Gastrocnemius medialis (tissue), 4 donors: ENCODE data around the gene RGSL1. TPM values are rescaled to one million over a fixed set of nuclear protein-coding genes. Genes with fewer than 3 reads are reported as not detected.
A peak's percentile ranks its signal among the peaks of the same experiment; 100 is the strongest.

Experiments
- ATAC-seq, 2 donors: fragments of 150-250 bp; one replicate each; pipeline ENCODE4 v1.9.1; 2016
- DNase-seq, 2 donors: peaks; one replicate each; pipeline ENCODE4 v3.0.0-alpha.2; 2019
- H3K27ac ChIP-seq, 4 donors: fragments of 200-600 bp; sonication (generic); 1 replicate in 1 of 4; 2 replicates in 3 of 4; pipeline ENCODE4 v1.5.1; 2016 to 2018; ENCODE audit warnings: mild to moderate bottlenecking in 2 of 4, moderate library complexity in 1 of 4
- H3K27me3 ChIP-seq, 3 donors: fragments of 200-600 bp; sonication (generic) in 2 of 3; 1 replicate in 1 of 3; 2 replicates in 2 of 3; pipeline versions ENCODE4 v1.5.1 to v1.6.0; 2016 to 2019; ENCODE audit warnings: mild to moderate bottlenecking in 1 of 3, moderate library complexity in 1 of 3
- H3K36me3 ChIP-seq, 2 donors: fragments of 200-600 bp; sonication (generic) in 1 of 2; one replicate each; pipeline ENCODE4 v1.5.1; 2017 to 2018
- H3K4me1 ChIP-seq, 2 donors: fragments of 200-600 bp; sonication (generic) in 1 of 2; one replicate each; pipeline ENCODE4 v1.5.1; 2016 to 2017; ENCODE audit warnings: mild to moderate bottlenecking in 2 of 2
- H3K4me3 ChIP-seq, 4 donors: fragments of 200-600 bp; sonication (generic) in 3 of 4; 1 replicate in 1 of 4; 2 replicates in 3 of 4; pipeline ENCODE4 v1.5.1; 2016 to 2019; ENCODE audit warnings: mild to moderate bottlenecking in 2 of 4
- H3K9me3 ChIP-seq, 3 donors: fragments of 200-600 bp; sonication (generic) in 2 of 3; 1 replicate in 1 of 3; 2 replicates in 2 of 3; pipeline ENCODE4 v1.5.1; 2016 to 2019
- CTCF ChIP-seq, 5 experiments: fragments of 450-650 bp in 3 of 5; fragments of 200-600 bp in 2 of 5; sonication (generic) in 2 of 5; IDR thresholded peaks in 4 of 5; conservative IDR thresholded peaks in 1 of 5; 1 replicate in 4 of 5; 2 replicates in 1 of 5; pipeline ENCODE4 v1.5.1; 2016 to 2019; ENCODE audit warnings: antibody characterized with exemption in 5 of 5, mild to moderate bottlenecking in 3 of 5, moderate library complexity in 3 of 5
- POLR2A ChIP-seq, 2 donors: fragments of 450-650 bp; IDR thresholded peaks; one replicate each; pipeline ENCODE4 v1.6.1; 2017; ENCODE audit warnings: antibody characterized with exemption in 2 of 2, mild to moderate bottlenecking in 2 of 2, moderate library complexity in 2 of 2
- in situ Hi-C, 4 donors: fragments of 200-750 bp; cut with MboI; loops; one replicate each; pipeline versions ENCODE4 v1.15.0 to v1.8.0; 2017; ENCODE audit warnings: low sequenced_read_pairs in 4 of 4
- intact Hi-C: fragments of 100-400 bp; cut with DNase I; formaldehyde crosslinking; loops from one replicate; pipeline ENCODE4 v1.15.1; 2023; ENCODE audit warnings: low total_unique reads
- total RNA-seq, 4 donors: library from RNA; depleted of rRNA; stranded (reverse); fragments of >200 nt; gene quantifications; one replicate each; pipeline versions ENCODE4 v1.1.0 to v1.2.3, GENCODE V29; 2016

Gene RGSL1
- total RNA-seq, 4 donors from 2014 or later, result not detected

- intact Hi-C loops (loop anchor here (1.0 to 10.0 kb wide), 5 partner anchors 11 to 1030 kb away; partner anchors contain the start of genes ARPC5 and DHX9), in situ Hi-C loops (no loop called here)
- peak within 1 kb of the TSS; percentile 52 to 68 (median 54) for H3K4me3 ChIP-seq
- peaks cover 33 to 36% of the 10 kb centered on the region in 2 donors for H3K4me1 ChIP-seq
- H3K36me3 ChIP-seq, result no peaks in the 10 kb centered on the region
- DNase-seq, result peak; percentile 86 to 90
- H3K9me3 ChIP-seq, result no peaks in the 10 kb centered on the region
- no peaks in the 10 kb centered on the region for H3K27me3 ChIP-seq
- ATAC-seq, result peak; percentile 85 to 86
- no peak for TF ChIP-seq CTCF (IDR thresholded peaks at IDR 0.05 in 4 of 5, conservative IDR thresholded peaks at IDR 0.05 in 1 of 5)
- TF ChIP-seq POLR2A (IDR thresholded peaks at IDR 0.05), result peak; percentile 70 to 92
- peak within 1 kb of the TSS; percentile 59 to 66 (median 63) for H3K27ac ChIP-seq
Measured at GRCh38 chr1:182604175-182605164, 154.5 kb downstream of the RGSL1 start, which contains the start of gene RGS16. Gene RGS16, minus strand, starts transcription at chr1:182604389. Its CDS starts 130 bp downstream, at chr1:182604259.

- ATAC-seq (no peak), DNase-seq (no peak)
- H3K27me3 ChIP-seq, result no peaks in the 10 kb centered on the region
- TF ChIP-seq POLR2A (IDR thresholded peaks at IDR 0.05) (no peak), CTCF (IDR thresholded peaks at IDR 0.05 in 4 of 5, conservative IDR thresholded peaks at IDR 0.05 in 1 of 5) (no peak)
- no peaks in the 10 kb centered on the region for H3K36me3 ChIP-seq
- intact Hi-C loops, result loop anchor here (10.0 kb wide), 2 partner anchors 463 to 1027 kb away; partner anchors contain the start of gene ARPC5
- no peaks in the 10 kb centered on the region for H3K9me3 ChIP-seq
- no peak overlapping the region for H3K27ac ChIP-seq
- in situ Hi-C loops, result no loop called here
- peaks cover 18 to 27% of the 10 kb centered on the region in 2 donors for H3K4me1 ChIP-seq
- H3K4me3 ChIP-seq, result no peak overlapping the region
Measured at GRCh38 chr1:182607566-182607965, 157.6 kb downstream of the RGSL1 start.

GRCh38 chr1:182608236-182608635 is 158.3 kb downstream of the RGSL1 start:
- ATAC-seq (no peak), DNase-seq (no peak)
- Histone ChIP-seq H3K9me3 (no peaks in the 10 kb centered on the region), H3K27ac (no peak overlapping the region), H3K4me1 (peaks cover 18 to 27% of the 10 kb centered on the region in 2 donors), H3K27me3 (no peaks in the 10 kb centered on the region), H3K4me3 (no peak overlapping the region), H3K36me3 (no peaks in the 10 kb centered on the region)
- in situ Hi-C loops, result no loop called here
- intact Hi-C loops, result loop anchor here (10.0 kb wide), 2 partner anchors 463 to 1027 kb away; partner anchors contain the start of gene ARPC5
- TF ChIP-seq CTCF (IDR thresholded peaks at IDR 0.05 in 4 of 5, conservative IDR thresholded peaks at IDR 0.05 in 1 of 5), result no peak
- TF ChIP-seq POLR2A (IDR thresholded peaks at IDR 0.05), result no peak

GRCh38 chr1:182608845-182609610 is 159.1 kb downstream of the RGSL1 start:
- in situ Hi-C loops, result no loop called here
- TF ChIP-seq POLR2A (IDR thresholded peaks at IDR 0.05), result no peak
- TF ChIP-seq CTCF (IDR thresholded peaks at IDR 0.05 in 4 of 5, conservative IDR thresholded peaks at IDR 0.05 in 1 of 5), result no peak
- H3K4me3 ChIP-seq, result no peak overlapping the region
- no peaks in the 10 kb centered on the region for H3K36me3 ChIP-seq
- peak overlapping the region in 3 of 4 donors; percentile 1 to 35 (median 17) for H3K27ac ChIP-seq
- ATAC-seq (no peak), DNase-seq (no peak)
- intact Hi-C loops, result loop anchor here (10.0 kb wide), 2 partner anchors 464 to 1026 kb away; partner anchors contain the start of gene ARPC5
- peaks cover 20 to 21% of the 10 kb centered on the region in 2 donors for H3K4me1 ChIP-seq
- no peaks in the 10 kb centered on the region for H3K9me3 ChIP-seq
- no peaks in the 10 kb centered on the region for H3K27me3 ChIP-seq

Other genes starting within 250 kb of the RGSL1 start
- over 10,000 TPM in 2 of 4 donors, 1,000 to 10,000 TPM in 2; 4,746 to 22,010 (median 11,052) TPM for gene GLUL, start 58.4 kb upstream of the RGSL1 start, total RNA-seq
- gene TEDDM1, start 49.5 kb upstream of the RGSL1 start, total RNA-seq, result not detected
- gene RNASEL, start 139.1 kb downstream of the RGSL1 start, total RNA-seq, result 1 to 10 TPM in 3 of 4 donors, under 1 TPM in 1; 0.51 to 4.4 (median 2.4) TPM
- gene RGS16, start 154.2 kb downstream of the RGSL1 start, total RNA-seq, result under 1 TPM in 3 of 4 donors, not detected in 1; 0.41 to 0.98 (median 0.52) TPM
- not detected for gene RGS8, start 234.4 kb downstream of the RGSL1 start, total RNA-seq